ENCODE measurements around the gene HIPK3. TPM values are rescaled to one million over a fixed set of nuclear protein-coding genes. Genes with fewer than 3 reads are reported as not detected.
A peak's percentile ranks its signal among the peaks of the same experiment; 100 is the strongest.
"Not testable (repeated sequence)": the region's sequence is repeated elsewhere in the genome, so short reads cannot be mapped to it uniquely, and the experiment has no call there.

The HIPK3 gene
- total RNA-seq, 1 donor from 2014 or later, result 166 TPM

DNA sequence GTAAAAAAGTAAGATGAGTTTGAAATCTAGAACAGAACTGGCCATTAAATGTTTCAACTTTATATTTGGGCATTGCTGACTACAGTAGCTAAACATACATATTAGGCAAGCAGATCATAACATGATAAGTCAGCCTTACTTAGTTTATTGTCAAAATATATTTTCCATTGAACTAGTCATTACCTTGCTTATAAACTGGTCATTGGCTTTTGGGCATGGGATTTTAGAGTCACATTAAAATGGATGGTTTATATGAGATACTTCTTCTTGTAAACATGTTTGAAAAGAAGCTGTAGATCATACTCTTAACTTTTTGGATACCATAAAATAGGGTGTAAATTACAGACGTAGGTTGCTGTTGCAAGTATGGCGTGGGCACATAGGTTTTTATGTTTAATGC lies 2.7 kb downstream of the HIPK3 start:
- TF ChIP-seq POLR2A (IDR thresholded peaks at IDR 0.05) (no peak), POLR2AphosphoS5 (IDR thresholded peaks at IDR 0.05; ENCODE audit: insufficient read depth in 1 of 2, low read depth in 1 of 2) (no peak)
- no peaks in the 10 kb centered on the region for H3K9me3 ChIP-seq
- DNase-seq (ENCODE audit: extremely low spot score in 2 of 2), result no peak
- intact Hi-C loops (cut with DNase I), result loop anchor here (5.0 kb wide), 1 partner anchor 72 kb away; no protein-coding TSS in a partner anchor
- H3K4me1 ChIP-seq, result peaks cover 55% of the 10 kb centered on the region
- H3K27me3 ChIP-seq, result no peaks in the 10 kb centered on the region
- no peaks in the 10 kb centered on the region for H3K36me3 ChIP-seq
- H3K4me3 ChIP-seq, result peak overlapping the region; percentile 76 to 98
- H3K27ac ChIP-seq, result peak overlapping the region; percentile 100

- peaks cover 68% of the 10 kb centered on the region for H3K4me1 ChIP-seq
- not testable (repeated sequence) for H3K9me3 ChIP-seq, H3K27ac ChIP-seq
These were observed 4.2 kb downstream of the HIPK3 start for GRCh38 chr11:33261350-33261749.

GRCh38 chr11:33262011-33262645 lies 4.9 kb downstream of the HIPK3 start:
- Histone ChIP-seq H3K27ac (no peak overlapping the region), H3K4me3 (no peak overlapping the region), H3K27me3 (no peaks in the 10 kb centered on the region), H3K36me3 (no peaks in the 10 kb centered on the region), H3K9me3 (no peaks in the 10 kb centered on the region), H3K4me1 (peaks cover 76% of the 10 kb centered on the region)
- no peak for TF ChIP-seq POLR2AphosphoS5 (IDR thresholded peaks at IDR 0.05; ENCODE audit: insufficient read depth in 1 of 2, low read depth in 1 of 2)
- TF ChIP-seq, protein P1, sequence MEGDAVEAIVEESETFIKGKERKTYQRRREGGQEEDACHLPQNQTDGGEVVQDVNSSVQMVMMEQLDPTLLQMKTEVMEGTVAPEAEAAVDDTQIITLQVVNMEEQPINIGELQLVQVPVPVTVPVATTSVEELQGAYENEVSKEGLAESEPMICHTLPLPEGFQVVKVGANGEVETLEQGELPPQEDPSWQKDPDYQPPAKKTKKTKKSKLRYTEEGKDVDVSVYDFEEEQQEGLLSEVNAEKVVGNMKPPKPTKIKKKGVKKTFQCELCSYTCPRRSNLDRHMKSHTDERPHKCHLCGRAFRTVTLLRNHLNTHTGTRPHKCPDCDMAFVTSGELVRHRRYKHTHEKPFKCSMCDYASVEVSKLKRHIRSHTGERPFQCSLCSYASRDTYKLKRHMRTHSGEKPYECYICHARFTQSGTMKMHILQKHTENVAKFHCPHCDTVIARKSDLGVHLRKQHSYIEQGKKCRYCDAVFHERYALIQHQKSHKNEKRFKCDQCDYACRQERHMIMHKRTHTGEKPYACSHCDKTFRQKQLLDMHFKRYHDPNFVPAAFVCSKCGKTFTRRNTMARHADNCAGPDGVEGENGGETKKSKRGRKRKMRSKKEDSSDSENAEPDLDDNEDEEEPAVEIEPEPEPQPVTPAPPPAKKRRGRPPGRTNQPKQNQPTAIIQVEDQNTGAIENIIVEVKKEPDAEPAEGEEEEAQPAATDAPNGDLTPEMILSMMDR (IDR thresholded peaks at IDR 0.05), result no peak
- TF ChIP-seq POLR2A (IDR thresholded peaks at IDR 0.05), result no peak
- DNase-seq (ENCODE audit: extremely low spot score in 2 of 2), result no peak
- intact Hi-C loops (cut with DNase I), result no loop called here

More at GRCh38 chr11:33261350-33261749, 4.2 kb downstream of the HIPK3 start:
- H3K27me3 ChIP-seq; H3K36me3 ChIP-seq; H3K4me3 ChIP-seq; intact Hi-C loops (cut with DNase I); DNase-seq (ENCODE audit: extremely low spot score in 2 of 2): not testable (repeated sequence)

- Histone ChIP-seq H3K4me1 (peaks cover 90% of the 10 kb centered on the region), H3K9me3 (no peaks in the 10 kb centered on the region), H3K27ac (no peak overlapping the region), H3K27me3 (no peaks in the 10 kb centered on the region), H3K36me3 (no peaks in the 10 kb centered on the region), H3K4me3 (no peak overlapping the region)
- TF ChIP-seq, protein P1 (IDR thresholded peaks at IDR 0.05), result no peak
- TF ChIP-seq POLR2AphosphoS5 (IDR thresholded peaks at IDR 0.05; ENCODE audit: insufficient read depth in 1 of 2, low read depth in 1 of 2), result no peak
- TF ChIP-seq POLR2A (IDR thresholded peaks at IDR 0.05), result no peak
- no peak for DNase-seq (ENCODE audit: extremely low spot score in 2 of 2)
- intact Hi-C loops (cut with DNase I), result no loop called here
These were observed 6.4 kb downstream of the HIPK3 start for GRCh38 chr11:33263549-33263948.

DNA sequence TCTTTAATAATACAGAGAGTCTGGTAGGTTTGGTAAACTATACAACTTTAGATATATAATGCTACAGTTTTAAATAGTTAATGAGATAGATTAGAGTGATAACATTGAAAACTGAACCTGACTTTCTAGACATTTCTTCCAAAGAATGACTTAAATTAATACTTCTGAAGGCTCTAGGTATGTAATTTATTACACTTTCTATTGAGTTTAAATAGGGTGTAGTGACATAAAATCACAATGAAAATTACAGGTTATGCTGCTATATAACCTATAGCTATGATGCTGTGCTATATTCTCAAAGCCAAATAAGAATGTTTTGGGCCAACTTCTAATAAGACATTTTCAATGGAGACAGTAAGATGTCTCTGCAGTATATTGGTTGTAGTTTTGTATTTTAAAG lies 7.7 kb downstream of the HIPK3 start:
- Histone ChIP-seq H3K4me3 (no peak overlapping the region), H3K9me3 (no peaks in the 10 kb centered on the region), H3K4me1 (peaks cover 95% of the 10 kb centered on the region), H3K27ac (no peak overlapping the region), H3K36me3 (no peaks in the 10 kb centered on the region), H3K27me3 (no peaks in the 10 kb centered on the region)
- DNase-seq (ENCODE audit: extremely low spot score in 2 of 2), result no peak
- intact Hi-C loops (cut with DNase I), result no loop called here
- TF ChIP-seq POLR2AphosphoS5 (IDR thresholded peaks at IDR 0.05; ENCODE audit: insufficient read depth in 1 of 2, low read depth in 1 of 2), result no peak
- TF ChIP-seq, protein P1 (IDR thresholded peaks at IDR 0.05), result no peak
- no peak for TF ChIP-seq POLR2A (IDR thresholded peaks at IDR 0.05)

- Histone ChIP-seq H3K9me3 (no peaks in the 10 kb centered on the region), H3K4me3 (no peak overlapping the region), H3K27me3 (no peaks in the 10 kb centered on the region), H3K4me1 (peaks cover 97% of the 10 kb centered on the region), H3K36me3 (no peaks in the 10 kb centered on the region), H3K27ac (no peak overlapping the region)
- intact Hi-C loops (cut with DNase I), result no loop called here
- DNase-seq (ENCODE audit: extremely low spot score in 2 of 2), result no peak
- TF ChIP-seq, protein P1 (IDR thresholded peaks at IDR 0.05), result no peak
- TF ChIP-seq POLR2AphosphoS5 (IDR thresholded peaks at IDR 0.05; ENCODE audit: insufficient read depth in 1 of 2, low read depth in 1 of 2), result no peak
- no peak for TF ChIP-seq POLR2A (IDR thresholded peaks at IDR 0.05)
These were observed 9.4 kb downstream of the HIPK3 start for GRCh38 chr11:33266393-33267215.

All from vagina (tissue), 2 donors.